ENCODE data around the gene MAMLD1.

MAMLD1 gene

DNA sequence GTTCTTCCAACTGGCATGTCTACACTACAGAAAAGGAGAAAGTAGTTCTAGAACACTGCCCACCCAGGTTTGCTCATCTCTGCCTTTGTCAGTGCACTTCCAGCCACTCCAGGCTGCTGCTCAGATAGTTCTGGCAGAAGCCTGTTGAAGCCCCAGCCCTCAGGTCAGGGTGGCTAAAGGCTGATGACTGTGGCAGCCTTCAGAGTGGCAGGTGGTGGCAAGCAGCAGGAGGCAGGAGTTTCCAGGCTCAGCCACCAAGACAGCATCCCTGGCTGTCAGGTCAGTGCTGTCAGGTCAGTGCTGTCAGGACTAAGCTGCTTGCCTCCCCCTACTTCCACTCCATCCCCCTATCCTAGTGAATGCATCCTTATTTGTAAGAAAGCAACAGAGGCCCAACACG is 100.4 kb downstream of the MAMLD1 start:
- DNase-seq: no peak

DNA sequence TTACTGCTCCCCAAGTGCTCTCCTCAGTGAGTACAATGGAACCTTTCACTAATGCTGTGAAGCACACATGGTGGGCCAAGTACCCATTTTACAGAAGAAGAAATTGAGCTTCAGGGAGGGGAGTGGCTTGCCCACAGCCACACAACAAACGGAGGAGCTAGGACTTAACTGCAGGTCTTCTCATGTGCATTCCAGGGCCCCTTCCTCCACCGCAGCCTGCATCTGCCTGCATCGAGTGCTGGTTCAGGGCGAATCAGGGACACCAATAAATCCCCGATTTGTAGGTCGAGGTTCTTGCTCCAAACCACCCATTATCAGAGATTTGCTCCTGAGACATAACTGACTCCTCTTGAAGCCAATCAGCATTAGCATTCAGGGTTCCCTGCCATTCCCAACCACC is 100.9 kb downstream of the MAMLD1 start:
- DNase-seq: no peak

DNA sequence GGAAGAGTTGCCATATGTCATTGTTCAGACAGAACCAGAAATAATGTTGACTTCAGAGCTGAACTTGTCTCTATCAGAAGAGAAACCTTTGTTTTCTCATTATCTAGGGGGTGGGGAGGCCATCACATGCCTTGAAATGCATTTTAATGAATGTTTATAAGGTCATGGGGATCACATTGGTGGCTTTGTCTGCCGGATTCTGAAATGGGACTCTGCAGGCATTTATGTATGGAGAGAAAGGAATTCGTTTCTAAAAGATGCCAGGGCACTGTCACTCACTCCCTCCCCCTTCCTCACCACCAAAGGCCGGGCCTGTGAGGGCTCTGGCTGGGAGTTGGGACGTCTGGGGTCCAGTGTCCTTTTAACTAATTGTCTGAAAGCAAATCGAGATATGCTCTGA is 102.2 kb downstream of the MAMLD1 start:
- no peak for DNase-seq

DNA sequence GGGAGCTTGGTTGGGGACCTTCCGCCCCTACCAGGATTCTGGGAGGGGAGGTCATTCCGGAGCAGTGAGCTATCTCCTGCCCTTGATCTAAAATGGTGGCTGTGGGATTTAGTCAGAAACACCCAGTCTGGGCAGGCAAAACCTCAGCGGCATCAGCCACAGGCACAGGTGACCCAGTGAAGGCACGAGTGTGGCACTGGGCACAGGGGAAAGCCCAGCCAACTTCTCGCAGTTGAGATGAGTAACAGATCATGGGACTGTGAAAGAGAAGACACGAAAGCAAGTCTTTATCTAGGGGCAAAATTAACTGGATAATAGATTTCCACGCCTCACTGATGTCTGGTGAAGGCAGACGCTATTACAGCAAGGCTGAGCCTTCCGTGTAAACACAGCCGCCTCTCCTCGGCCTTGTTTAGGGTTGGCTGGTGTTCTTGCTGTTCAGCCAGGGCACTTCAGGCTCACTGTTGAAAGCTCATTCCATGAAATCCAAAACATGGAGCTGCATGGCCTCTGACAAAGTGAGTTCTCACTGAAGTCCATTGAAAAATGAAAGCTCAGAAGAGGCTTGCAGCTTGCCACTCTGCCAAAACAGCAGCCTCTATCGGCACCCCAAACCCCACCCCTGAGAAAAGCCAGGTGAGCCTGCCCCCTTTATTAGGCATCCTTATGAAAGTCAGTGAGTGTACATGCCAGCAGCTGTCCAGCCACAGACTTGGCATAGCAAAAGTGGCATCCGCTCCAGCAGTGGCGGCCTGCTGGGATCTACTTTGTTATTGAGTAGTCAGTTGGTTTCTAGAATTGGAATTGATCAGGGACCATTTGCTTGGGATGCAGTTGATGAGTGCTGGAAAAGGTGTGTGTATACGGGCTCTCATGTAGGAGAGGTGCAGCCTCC is 103.0 kb downstream of the MAMLD1 start:
- DNase-seq: no peak

DNA sequence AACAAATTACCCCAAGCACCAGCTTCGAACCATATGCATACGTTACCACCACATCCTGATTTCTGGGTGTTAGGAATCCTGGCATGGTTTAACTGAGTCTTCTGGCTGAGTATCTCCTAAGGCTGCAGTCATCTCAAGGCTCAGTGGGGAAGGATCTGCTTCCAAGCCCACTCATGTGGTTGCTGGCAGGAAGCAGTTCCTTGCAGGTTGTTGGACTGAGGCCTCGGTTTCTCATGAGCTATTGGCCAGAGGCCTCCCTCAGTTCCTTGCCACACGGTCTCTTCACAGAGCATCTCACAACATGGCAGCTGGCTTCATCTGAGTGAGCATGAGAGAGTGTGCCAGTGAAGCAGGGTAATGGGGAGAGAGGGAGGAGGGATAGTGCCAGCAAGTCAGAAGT is 109.2 kb downstream of the MAMLD1 start:
- DNase-seq: no peak

DNA sequence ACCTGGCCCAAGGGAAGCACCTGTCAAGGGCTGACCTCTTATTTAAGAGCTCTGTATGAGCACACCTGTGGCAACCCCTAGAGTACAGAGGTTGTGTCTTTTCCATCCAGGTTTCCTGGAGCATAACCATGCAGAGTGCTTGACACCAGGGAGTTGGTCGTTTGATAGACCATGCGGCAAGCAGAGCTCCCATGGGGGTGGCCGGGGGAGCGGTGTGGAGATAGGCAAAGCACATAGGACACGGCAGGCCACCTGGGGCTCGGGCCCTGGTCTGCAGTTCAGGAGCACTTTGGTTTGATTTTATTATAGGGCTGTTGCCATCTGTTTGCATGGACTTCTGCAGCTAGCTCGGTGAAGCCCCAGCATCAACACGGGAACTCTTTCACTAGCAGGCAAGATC is 110.3 kb downstream of the MAMLD1 start:
- no peak for DNase-seq

DNA sequence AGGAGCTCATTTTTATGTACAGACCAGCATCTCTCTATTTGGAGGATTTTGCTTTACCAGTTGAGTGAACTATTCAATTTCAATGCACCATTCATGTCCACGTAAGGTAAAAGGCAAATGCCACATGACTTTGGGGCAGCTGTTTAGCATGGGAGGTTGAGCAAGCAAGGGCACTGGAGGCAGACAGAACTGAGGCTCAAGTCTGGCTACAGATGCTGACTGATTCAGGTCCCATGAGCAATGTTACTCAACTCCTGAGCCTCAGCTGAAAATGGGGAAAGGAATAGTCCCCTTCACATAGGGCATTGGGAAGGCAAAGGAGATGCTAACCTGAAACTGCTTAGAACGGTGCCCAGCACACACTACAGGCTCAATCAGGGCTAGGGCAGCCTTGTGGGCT is 112.3 kb downstream of the MAMLD1 start:
- no peak for DNase-seq

DNA sequence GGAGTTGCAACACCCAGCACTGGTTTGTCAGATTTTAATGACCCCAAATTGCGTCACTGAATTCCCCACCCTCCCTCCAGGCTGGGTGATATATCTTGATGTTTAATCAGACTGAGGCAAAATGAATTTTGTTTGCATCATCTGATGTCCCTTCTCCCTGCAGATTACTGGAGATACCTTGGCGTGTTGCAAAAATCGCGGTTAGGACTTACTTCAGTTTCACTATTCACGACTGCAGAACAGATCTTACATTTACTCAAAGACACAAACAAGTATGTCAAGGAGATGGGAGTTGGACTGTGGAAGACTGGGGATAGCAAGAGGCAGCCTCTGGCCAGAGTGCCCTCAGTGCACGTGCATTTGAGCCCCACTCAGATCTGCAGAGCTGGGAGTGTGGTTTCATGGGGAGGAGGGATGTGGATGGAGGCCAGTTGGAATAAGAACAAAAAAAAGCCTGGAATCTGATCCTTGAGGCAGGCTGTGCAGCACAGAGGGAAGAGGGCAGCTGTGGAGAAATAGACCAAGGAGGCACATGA is 113.1 kb downstream of the MAMLD1 start:
- no peak for DNase-seq

DNA sequence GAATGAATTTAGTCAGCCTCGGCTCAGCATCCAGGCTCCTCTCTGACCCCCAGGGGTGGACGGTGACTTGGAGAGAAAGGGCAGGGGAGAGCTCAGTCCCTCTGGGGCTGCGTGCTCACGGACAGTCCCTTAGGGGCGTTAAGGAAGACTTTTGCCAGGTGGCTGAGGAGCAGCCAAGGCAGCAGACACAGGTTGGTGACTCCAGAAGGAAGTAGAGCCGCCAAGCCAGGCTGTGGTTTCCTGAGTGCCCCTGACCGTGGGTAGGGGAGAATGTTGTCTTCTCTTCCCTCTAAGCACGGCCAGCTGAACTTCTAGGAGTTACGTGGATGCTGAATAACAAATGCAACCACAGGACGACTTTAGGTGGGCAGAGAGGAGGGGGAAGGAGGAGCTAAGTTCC is 114.3 kb downstream of the MAMLD1 start:
- DNase-seq: no peak

DNA sequence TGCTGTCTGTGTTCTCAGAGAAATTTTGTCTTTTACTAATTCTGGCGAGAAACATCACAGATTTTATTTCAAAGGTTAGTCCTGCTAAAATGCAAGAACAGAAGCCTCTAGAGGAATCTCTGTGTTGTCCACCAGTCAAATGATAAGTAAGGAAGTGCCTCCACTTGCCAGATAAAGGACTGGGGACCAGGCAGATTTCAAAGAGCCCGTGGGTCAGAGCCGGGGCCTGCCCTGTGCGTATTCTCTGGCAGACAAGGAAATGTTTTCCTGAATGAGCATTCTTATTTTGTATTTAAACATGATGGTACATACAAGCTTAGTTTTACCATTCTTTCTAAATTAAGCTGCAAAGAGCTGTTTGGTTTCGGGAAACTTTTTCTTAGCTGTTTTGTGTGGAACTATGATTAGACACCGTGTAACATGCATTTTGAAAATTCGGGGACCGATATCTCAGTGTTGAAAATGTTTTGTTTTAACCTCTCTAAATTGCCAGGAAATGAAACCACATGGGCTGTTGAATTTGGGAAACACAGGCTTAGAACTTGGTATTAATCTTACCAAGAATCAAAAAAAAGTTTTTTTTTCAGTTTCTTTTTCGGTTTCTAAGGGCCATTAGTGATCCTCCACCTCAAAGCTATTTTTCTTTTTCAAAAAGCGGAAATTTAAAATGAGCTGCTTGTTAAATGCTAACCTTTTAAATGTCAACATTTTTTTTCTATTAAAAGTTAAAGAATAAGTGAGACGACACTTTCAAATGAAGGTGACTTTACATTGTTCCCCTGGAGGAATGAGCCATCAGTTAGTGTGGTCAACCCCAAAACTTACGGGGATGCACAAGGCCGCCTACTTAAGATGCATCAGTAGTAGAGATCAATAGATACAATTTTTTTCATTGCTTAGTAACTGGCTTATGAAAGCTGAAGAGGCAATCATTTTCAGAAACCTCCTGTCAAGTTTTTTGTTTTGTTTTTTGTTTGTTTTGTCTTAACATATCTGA is 115.7 kb downstream of the MAMLD1 start:
- no peak for DNase-seq

DNA sequence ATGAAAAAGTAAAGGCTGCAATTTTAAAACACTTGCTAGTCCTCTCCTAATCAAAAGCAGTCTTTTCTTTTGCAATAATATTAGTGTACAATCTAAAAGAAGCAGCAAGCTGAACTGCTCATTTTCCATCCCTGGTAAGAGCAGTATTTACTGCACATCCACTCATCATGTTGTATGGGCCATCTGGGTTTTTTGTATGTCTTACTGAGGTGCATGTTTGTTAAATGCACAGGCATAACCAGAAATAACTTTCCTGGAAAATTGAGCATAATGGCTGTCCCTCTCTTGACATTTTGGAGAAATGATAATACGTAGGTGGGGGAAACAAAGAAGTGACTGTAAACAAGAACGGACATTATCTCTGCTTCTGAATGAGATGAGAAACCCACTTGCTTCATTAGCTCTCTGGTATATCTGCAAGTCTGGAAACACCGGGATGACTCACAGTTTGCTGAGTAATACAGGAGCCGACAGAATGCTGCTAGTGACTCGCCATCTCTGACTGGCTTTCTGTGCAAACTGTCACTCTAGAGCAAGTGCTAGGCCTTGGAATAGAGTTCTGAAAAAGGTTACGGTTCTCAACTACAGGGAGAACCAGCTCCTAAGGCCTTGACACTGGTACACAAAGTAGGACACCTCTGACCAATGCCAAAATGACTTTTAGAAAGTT is 119.6 kb downstream of the MAMLD1 start:
- DNase-seq: no peak

DNA sequence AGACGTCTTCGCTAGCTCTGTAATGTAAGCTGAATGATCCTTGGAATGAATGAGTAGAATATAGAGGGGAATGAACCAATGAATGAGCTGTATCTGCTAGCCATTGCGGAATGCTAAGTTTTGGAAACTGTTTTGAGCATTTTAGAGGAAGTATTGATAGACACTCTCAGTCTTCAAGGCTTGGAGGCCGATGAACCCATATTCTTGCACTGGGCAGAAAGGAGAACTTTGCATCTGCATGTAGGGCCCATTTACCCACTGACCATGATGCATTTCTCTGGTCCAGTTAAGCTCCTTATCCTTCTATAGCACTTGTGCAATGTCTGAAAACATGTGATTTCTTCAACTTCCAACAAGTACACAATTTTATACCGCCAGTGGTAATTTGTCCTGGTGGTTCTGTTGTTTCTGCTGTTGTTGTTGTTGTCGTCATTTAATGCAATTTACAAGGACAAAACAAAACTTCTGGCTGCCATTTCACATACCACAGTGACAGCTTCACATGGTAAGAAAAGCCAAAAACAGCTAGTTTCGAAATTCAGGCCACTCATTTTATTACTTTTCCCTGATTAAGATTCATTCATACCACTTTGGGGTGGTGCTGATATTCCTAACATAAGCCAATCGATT is 120.4 kb downstream of the MAMLD1 start:
- DNase-seq: no peak

DNA sequence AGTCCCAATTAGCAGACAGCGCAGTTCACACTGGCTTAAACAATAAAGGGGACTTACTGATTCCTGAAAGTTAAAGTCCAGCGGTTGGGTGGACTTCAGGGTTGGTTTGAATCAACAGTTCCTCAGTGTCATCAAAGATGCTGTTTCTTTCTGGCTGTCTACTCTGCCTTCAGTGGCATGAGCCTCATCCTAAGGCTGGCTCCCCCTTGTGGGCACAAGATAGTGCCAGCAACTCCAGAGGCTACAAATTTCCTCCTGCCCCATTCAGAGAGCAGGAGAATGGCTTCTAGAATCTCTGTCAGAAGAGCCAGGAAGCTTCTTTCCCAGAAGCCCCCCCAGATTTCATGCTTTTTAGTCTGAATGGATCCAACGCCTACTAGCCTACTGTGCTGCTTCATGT is 122.9 kb downstream of the MAMLD1 start:
- no peak for DNase-seq

DNA sequence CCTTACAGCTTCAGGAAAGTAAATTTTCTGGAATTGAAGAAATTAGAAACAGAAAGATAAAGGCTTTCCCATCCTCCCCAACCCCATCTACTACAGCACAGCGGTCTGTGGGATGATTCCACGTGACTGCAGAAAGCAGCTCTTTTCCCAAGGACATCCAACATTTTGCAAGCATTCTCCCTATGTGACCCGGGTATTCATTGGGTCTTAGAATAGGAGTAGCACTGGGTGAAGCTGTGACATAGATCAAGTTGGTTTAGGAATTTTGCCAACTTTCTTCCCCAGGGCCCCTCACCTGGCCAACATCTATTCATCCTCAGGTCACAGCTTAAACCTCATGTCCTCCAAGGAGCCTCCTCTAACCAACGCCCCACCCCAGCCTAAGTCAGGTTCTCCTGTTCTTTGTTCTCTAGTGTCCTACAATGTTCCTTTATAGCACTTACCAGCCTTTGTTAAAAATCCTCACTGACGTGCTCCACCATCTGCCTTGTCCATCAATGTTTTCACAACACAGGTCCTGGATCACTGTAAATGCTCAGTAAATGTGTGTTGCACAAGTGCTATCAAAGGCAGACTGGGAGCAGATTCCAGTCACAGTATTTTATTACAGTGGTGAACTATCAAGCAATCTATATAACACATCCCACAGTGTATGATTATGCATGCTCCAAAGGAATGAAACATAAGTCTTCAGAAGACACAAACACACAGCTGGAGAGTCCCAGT is 124.4 kb downstream of the MAMLD1 start:
- DNase-seq: no peak

DNA sequence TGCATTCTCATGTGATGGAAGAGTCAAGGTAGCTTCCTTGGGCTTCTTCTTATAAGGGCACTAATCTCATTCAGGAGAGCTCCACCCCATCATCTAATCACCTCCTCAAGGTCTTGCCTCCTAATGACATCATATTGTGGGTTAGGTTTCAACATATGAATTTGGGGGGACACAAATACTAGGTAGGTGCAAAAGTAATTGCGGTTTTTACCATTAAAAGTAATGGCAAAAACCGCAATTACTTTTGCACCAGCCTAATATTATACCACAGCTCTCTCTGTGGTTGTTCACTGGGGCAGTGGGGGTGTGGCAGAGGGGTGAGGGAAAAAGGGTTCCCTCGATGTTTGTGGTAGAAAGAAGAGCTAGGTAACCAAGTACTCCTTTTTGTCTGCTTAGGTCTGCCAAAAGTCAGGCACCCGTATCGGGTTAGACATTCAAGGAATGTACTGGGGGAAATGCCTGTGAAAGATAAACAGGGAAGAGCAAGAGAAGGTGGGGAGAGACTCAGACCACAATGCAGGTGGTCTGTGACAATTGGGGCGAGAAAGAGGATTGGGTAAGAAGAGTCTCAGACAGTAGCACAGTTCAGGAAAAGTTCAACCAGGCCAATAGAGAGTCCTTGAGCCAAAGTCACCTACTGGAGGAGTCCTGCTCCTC is 126.4 kb downstream of the MAMLD1 start:
- no peak for DNase-seq

DNA sequence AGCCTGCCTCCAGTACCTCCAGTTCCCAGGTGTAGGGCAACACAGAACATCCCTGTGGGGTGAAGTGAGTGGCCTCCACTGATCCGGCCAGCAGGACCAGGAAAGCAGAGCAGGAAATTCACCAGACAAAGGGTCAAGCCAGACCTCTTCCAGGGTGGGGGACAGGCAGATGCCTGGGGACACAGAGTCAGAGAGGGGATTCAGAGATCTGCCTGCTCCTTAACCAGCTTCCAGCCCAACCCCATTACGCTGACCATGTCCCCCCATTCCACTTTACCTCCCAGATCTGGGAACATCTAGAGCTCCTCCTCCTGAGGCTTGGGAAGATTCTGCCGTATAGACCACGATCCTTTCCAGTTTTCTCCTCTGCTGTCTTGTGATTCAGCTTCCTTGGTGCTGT is 132.4 kb downstream of the MAMLD1 start:
- DNase-seq: no peak

DNA sequence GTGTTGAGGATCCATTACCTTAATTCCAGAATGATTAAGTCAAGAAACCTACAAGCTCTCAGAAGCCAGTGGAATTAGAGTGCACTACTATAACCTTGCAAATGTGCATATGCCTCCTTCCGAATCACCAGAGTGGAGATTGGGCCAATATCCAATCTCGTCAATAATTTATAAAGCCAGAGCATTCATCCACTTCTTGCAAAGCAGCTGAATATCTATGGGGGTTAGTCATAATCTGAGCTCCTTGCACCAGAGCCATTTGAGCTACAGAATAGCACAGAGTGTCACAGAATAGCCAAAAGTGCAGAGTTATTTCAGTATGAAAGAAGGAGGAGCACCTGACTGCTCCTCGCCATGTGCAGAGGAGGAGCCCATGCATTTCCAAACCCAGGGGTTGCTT is 136.1 kb downstream of the MAMLD1 start:
- DNase-seq: no peak

DNA sequence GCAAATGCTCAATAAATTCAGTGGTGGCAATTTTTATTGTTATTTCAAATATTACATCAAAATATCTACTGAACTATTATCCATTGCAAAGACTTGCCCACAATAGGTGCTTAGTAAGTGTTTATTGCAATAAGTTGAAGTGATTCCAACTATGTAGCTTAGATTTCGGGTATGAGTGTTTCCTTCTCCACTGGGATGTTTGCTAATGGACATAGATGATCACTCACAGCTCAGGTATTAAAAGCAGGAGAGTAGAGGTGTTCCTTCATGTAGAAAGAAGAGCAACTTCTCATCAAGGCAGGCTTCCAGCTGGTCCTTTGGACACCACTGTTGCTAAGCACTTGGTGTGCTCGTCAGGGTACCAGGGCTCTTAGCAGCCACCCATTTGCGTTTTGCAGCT is 139.0 kb downstream of the MAMLD1 start:
- no peak for DNase-seq

DNA sequence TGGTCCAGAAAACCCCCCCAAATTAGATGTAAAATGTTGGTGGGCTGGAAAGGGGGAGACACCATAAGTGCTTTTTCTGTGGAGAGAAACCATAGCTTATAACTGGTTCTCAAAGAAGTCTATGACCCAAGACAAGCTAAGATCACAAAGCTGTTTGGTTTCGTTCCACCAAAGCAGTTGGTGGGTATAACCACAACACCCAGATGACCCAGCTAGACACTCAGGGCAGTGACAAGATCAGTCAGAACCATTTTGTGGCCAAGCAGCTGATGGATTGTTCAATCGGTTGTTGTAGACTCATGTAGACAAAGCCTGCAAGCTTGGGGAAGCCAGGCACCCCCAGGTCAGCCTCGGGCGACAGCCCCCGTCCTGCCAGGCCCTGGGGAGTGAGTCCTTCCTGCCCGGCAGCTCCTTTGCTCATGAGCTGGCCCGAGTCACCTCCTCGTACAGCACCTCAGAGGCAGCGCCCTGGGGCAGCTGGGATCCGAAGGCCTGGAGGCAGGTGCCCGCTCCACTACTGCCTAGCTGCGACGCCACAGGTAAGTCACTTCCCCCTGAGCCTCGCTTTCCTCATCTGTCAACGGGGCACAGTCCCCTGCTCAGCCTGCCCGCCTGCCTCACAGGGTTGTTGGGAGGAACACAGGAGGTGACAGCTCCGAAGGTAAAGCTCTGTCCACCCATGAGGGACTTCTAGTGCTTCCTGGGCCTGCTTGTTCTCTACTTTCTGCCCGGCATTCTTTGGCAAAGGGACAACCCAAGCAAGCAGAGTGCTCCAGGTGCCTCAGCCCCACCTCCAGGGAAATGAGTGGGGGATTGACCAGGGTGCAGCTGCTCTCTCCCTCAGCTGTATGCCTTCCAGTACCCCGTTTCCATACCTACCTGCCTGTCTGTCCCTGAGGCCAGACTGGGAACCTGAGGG is 140.1 kb downstream of the MAMLD1 start:
- DNase-seq: no peak

DNA sequence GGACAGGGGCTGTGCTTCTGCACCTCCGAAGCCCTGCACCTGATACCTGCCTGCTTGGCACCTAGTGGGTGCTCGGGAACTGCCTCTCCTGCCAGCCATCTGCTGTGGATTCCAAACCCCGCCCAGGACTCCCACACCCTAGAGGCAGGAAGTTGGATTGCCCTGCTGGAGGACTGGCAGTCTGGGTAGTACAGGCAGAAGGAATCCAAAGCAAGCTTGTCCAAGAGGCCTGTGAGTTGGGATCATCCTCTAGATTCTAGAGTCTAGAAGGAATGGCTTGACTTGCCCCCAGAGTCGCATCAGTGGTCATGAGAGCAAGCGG is 140.7 kb downstream of the MAMLD1 start:
- DNase-seq: no peak
